Ishikawa (cell line): ENCODE data around the gene NRCAM.

Experiments used
- CEBPB ChIP-seq: IDR thresholded peaks from 2 replicates; pipeline ENCODE4 v1.6.1; 2012
- CREB1 ChIP-seq: IDR thresholded peaks from 2 replicates; pipeline ENCODE4 v1.6.1; 2012; ENCODE audit warnings: low read depth
- EGR1 ChIP-seq: IDR thresholded peaks from 2 replicates; pipeline ENCODE4 v1.6.1; 2012
- EP300 ChIP-seq: IDR thresholded peaks from 2 replicates; pipeline ENCODE4 v1.6.1; 2012; ENCODE audit warnings: borderline replicate concordance
- FOXM1 ChIP-seq: IDR thresholded peaks from 2 replicates; pipeline ENCODE4 v1.6.1; 2012; ENCODE audit warnings: low read depth, borderline replicate concordance
- NFIC ChIP-seq: IDR thresholded peaks from 2 replicates; pipeline ENCODE4 v1.6.1; 2012
- RAD21 ChIP-seq: IDR thresholded peaks from 2 replicates; pipeline ENCODE4 v1.6.1; 2012; ENCODE audit warnings: low read depth
- TAF1 ChIP-seq: IDR thresholded peaks from 2 replicates; pipeline ENCODE4 v1.6.1; 2012; ENCODE audit warnings: low read depth, mild to moderate bottlenecking
- TCF12 ChIP-seq: IDR thresholded peaks from 2 replicates; pipeline ENCODE4 v1.6.1; 2012; ENCODE audit warnings: low read depth
- TEAD4 ChIP-seq: IDR thresholded peaks from 2 replicates; pipeline ENCODE4 v1.6.1; 2012
- USF1 ChIP-seq: IDR thresholded peaks from 2 replicates; pipeline ENCODE4 v1.6.1; 2012
- YY1 ChIP-seq: IDR thresholded peaks from 2 replicates; pipeline ENCODE4 v1.6.1; 2012; ENCODE audit warnings: low read depth
- ZBTB7A ChIP-seq: IDR thresholded peaks from 2 replicates; pipeline ENCODE4 v1.6.1; 2012; ENCODE audit warnings: low read depth
- TF ChIP-seq, protein P1 (sequence below): IDR thresholded peaks from 2 replicates; pipeline ENCODE4 v1.6.1; 2012; ENCODE audit warnings: low read depth, mild to moderate bottlenecking
- TF ChIP-seq, protein P2 (sequence below): IDR thresholded peaks from 2 replicates; pipeline ENCODE4 v1.6.1; 2012

NRCAM gene

DNA sequence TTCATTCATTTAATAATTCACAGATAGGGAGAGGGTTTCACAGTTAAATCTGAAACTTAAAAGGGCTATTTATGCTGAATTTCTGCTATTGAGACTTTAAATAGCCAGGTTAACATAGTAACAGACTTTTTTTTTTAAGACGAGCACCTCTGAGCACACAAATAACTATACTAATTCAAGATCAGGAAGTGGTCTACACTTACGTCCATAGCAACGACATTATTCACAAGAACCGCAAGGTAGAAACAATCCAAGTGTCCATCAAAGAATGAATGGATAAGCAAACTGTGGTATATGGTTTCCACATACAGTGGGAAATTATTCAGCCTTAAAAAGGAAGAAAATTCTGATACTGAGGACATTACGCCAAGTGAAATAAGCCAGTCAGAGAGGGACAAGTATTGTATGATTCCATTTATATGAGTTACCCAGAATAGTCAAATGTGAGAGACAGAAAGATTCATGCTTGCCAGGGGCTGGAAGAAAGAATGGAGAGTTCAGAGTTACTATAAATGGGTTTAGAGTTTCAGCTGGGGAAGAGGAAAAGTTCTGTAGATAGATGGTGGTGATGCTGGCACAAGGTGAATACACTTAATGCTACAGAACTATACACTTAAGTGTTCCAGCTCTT is 185.7 kb downstream of the NRCAM start:
- no peak for TF ChIP-seq USF1
- TF ChIP-seq FOXM1: no peak
- TF ChIP-seq, protein P1, sequence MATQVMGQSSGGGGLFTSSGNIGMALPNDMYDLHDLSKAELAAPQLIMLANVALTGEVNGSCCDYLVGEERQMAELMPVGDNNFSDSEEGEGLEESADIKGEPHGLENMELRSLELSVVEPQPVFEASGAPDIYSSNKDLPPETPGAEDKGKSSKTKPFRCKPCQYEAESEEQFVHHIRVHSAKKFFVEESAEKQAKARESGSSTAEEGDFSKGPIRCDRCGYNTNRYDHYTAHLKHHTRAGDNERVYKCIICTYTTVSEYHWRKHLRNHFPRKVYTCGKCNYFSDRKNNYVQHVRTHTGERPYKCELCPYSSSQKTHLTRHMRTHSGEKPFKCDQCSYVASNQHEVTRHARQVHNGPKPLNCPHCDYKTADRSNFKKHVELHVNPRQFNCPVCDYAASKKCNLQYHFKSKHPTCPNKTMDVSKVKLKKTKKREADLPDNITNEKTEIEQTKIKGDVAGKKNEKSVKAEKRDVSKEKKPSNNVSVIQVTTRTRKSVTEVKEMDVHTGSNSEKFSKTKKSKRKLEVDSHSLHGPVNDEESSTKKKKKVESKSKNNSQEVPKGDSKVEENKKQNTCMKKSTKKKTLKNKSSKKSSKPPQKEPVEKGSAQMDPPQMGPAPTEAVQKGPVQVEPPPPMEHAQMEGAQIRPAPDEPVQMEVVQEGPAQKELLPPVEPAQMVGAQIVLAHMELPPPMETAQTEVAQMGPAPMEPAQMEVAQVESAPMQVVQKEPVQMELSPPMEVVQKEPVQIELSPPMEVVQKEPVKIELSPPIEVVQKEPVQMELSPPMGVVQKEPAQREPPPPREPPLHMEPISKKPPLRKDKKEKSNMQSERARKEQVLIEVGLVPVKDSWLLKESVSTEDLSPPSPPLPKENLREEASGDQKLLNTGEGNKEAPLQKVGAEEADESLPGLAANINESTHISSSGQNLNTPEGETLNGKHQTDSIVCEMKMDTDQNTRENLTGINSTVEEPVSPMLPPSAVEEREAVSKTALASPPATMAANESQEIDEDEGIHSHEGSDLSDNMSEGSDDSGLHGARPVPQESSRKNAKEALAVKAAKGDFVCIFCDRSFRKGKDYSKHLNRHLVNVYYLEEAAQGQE: no peak
- TF ChIP-seq CREB1: no peak
- no peak for TF ChIP-seq CEBPB
- no peak for TF ChIP-seq EP300
- TF ChIP-seq TCF12: no peak
- TF ChIP-seq TAF1: no peak

DNA sequence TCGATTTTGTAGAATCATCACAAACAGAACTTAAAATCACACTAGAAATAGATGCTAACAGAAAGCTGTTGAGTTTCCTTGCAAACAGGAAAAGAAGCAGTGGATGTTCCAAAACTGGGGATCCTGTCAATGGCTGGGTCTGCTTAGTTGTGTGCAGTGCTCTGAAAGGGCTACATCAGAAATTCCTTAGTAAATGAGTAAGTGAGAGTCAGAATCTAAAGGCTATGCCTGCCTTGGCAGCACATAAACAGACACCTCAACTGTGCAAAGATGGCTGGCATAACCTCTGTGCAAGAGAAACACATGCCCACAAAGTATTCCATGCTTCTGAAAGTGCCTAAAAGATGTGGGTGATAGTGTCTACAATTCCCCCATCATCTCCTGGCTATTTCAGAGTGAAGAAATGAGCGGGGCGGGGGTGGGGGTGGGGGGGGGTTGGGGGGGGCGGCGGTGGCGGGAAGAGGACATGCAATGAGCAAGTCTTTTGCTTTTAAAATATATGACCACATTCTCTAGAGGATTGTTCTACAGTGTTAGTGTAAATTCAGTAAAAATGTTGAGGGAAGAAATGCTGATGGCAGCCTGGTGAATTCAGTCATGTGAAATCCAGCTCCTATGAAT is 187.9 kb downstream of the NRCAM start:
- TF ChIP-seq ZBTB7A: no peak
- TF ChIP-seq, protein P2, sequence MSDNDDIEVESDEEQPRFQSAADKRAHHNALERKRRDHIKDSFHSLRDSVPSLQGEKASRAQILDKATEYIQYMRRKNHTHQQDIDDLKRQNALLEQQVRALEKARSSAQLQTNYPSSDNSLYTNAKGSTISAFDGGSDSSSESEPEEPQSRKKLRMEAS: no peak
- no peak for TF ChIP-seq TEAD4
- TF ChIP-seq NFIC: no peak
- no peak for TF ChIP-seq EGR1
- TF ChIP-seq, protein P1: no peak
- TF ChIP-seq TAF1: no peak
- TF ChIP-seq EP300: no peak
- no peak for TF ChIP-seq YY1
- TF ChIP-seq FOXM1: no peak
- TF ChIP-seq RAD21: no peak
- TF ChIP-seq USF1: no peak
- TF ChIP-seq CREB1: no peak
- no peak for TF ChIP-seq CEBPB
- TF ChIP-seq TCF12: no peak

DNA sequence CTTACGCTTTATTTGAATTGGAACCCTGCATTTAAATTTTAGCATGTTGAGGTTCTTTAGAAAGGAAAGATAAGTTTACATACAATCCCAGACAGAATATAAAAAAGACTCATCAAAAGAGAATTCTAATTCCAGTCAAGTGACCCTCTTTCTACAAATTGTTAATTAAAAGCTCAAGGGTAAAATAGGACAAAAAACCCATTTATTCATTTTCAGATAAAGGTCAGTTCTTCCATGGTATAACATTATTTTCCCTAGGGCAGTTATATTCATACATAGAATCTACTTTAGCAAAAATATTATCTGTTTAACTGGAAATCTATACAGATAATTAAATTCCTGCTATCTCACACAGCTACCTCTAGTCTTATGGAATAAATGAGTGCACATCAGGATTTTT is 188.6 kb downstream of the NRCAM start:
- TF ChIP-seq RAD21 (no peak), TAF1 (no peak), EP300 (no peak), FOXM1 (no peak), TEAD4 (no peak), CEBPB (no peak), EGR1 (no peak)

DNA sequence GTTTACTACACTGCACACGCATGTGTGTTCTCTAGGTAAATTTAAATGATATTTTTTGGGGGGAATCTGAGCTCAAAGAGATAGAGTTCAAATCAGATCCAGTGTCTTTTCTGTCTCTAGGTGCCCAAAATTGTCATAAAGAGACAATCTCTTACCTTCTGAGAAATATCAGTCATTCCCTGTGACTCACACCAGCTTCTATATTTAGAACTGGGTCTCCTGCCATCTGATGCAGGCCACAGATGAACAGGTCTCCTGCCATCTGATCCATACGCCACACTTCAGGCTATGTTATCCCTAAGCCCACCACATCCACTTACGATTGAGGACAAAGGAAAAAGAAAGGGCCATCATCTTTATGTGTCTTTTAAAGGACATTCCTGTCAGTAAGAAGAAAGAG is 189.7 kb downstream of the NRCAM start:
- no peak for TF ChIP-seq CEBPB
- TF ChIP-seq CREB1: no peak
- TF ChIP-seq, protein P1: no peak
- TF ChIP-seq, protein P2: no peak
- TF ChIP-seq TAF1: no peak
- TF ChIP-seq USF1: no peak
- TF ChIP-seq RAD21: no peak
- no peak for TF ChIP-seq EP300
- TF ChIP-seq EGR1: no peak
- TF ChIP-seq NFIC: no peak
- no peak for TF ChIP-seq ZBTB7A
- TF ChIP-seq TEAD4: no peak
- TF ChIP-seq TCF12: no peak
- no peak for TF ChIP-seq YY1
- TF ChIP-seq FOXM1: no peak
